CD4-positive, alpha-beta T cell (primary cell): ENCODE data around the gene NEK9. TPM values are rescaled to one million over a fixed set of nuclear protein-coding genes. Genes with fewer than 3 reads are reported as not detected.

Experiments used
- ATAC-seq: fragments of 200-7000 bp; cut with Tn5 transposase; one replicate; pipeline ENCODE4 v1.10.0; 2022; ENCODE audit warnings: mild to moderate bottlenecking; ENCODE audit not compliant: poor library complexity
- CTCF ChIA-PET: fragments of 350-600 bp; sonication (Branson Sonifier 250); formaldehyde crosslinking; loops from one replicate; lab custom pipeline; 2021; ENCODE audit warnings: antibody characterized with exemption, inconsistent platforms; lab: Charles Lee
- POLR2A ChIA-PET: fragments of 350-600 bp; sonication (Branson Sonifier 250); formaldehyde crosslinking; loops from one replicate; lab custom pipeline; 2021; ENCODE audit warnings: antibody characterized with exemption, inconsistent platforms; lab: Charles Lee
- DNase-seq, 14 experiments: peaks; one replicate each; pipeline ENCODE4 v3.0.0-alpha.2; 2013 to 2020; ENCODE audit warnings: mixed read lengths in 2 of 14
- H3K27ac ChIP-seq, 2 donors: one replicate each; pipeline versions ENCODE4 v1.5.1 to v1.7.0; 2013; ENCODE audit warnings: low read length in 2 of 2, low read depth in 1 of 2, mild to moderate bottlenecking in 1 of 2
- H3K27me3 ChIP-seq, 2 experiments: 1 replicate in 1 of 2; 2 replicates in 1 of 2; pipeline versions ENCODE4 v1.6.1 to v1.7.0; 2013; ENCODE audit warnings: low read length in 2 of 2, control low read depth in 1 of 2, mild to moderate bottlenecking in 1 of 2, moderate library complexity in 1 of 2; ENCODE audit not compliant: insufficient read depth in 2 of 2, control insufficient read depth in 1 of 2
- H3K36me3 ChIP-seq: one replicate; pipeline ENCODE4 v1.6.1; 2013; ENCODE audit warnings: low read length, control low read depth; ENCODE audit not compliant: insufficient read depth
- H3K4me1 ChIP-seq: one replicate; pipeline ENCODE4 v1.6.1; 2013; ENCODE audit warnings: low read length, control low read depth; ENCODE audit not compliant: insufficient read depth
- H3K4me3 ChIP-seq: one replicate; pipeline ENCODE4 v1.5.1; 2013; ENCODE audit warnings: mild to moderate bottlenecking, low read length, moderate library complexity
- H3K9me3 ChIP-seq, 2 experiments: 1 replicate in 1 of 2; 2 replicates in 1 of 2; pipeline versions ENCODE4 v1.6.1 to v1.7.0; 2013; ENCODE audit warnings: low read length in 2 of 2, mild to moderate bottlenecking in 2 of 2, control low read depth in 1 of 2, moderate library complexity in 1 of 2; ENCODE audit not compliant: control insufficient read depth in 1 of 2, insufficient read depth in 1 of 2
- H3K27ac Mint-ChIP-seq: one replicate; pipeline ENCODE4 v1.8.0; 2020; ENCODE audit warnings: mixed read lengths
- H3K27me3 Mint-ChIP-seq: one replicate; pipeline ENCODE4 v1.8.0; 2021; ENCODE audit warnings: mixed read lengths
- H3K36me3 Mint-ChIP-seq: one replicate; pipeline ENCODE4 v1.8.0; 2021; ENCODE audit warnings: low read depth, mixed read lengths
- H3K4me1 Mint-ChIP-seq: one replicate; pipeline ENCODE4 v1.8.0; 2021; ENCODE audit warnings: low read depth, mixed read lengths
- H3K4me3 Mint-ChIP-seq: one replicate; pipeline ENCODE4 v1.8.0; 2020; ENCODE audit warnings: mild to moderate bottlenecking, mixed read lengths
- H3K9me3 Mint-ChIP-seq: one replicate; pipeline ENCODE4 v1.8.0; 2020; ENCODE audit warnings: mixed read lengths
- intact Hi-C, 2 experiments: fragments of 100-400 bp; cut with DNase I in 1 of 2; cut with micrococcal nuclease in 1 of 2; formaldehyde crosslinking; loops; one replicate each; pipeline versions ENCODE4 v1.15.1 to v1.9.0; 2023 to 2025; cut with DNase I, micrococcal nuclease
- total RNA-seq, 174 experiments: library from RNA in 2 of 174; stranded (reverse) in 2 of 174; gene quantifications; one replicate each; pipeline ENCODE4 v1.2.3 and lab custom pipeline; 2021 to 2026
- TF ChIP-seq, protein P1 (sequence below): fragments of 200-600 bp; IDR thresholded peaks from one replicate; pipeline ENCODE4 v1.8.0; 2022; ENCODE audit warnings: antibody characterized with exemption, mild to moderate bottlenecking

Gene NEK9
- total RNA-seq, 2 experiments from 2014 or later, result 53.5 to 54.1 TPM

GRCh38 chr14:75077794-75078193, 49.1 kb downstream of the NEK9 start:
- H3K36me3 ChIP-seq, result peaks cover 8% of the 10 kb centered on the region
- POLR2A ChIA-PET, result interaction anchor here (0.6 to 2.2 kb wide), 16 partner anchors 8 to 315 kb away, joined by 3 to 18 read pairs (median 4); partner anchors contain the start of genes ACYP1, MLH3, NEK9 and YLPM1
- CTCF ChIA-PET, result no interaction called here

GRCh38 chr14:75070383-75070782, 56.5 kb downstream of the NEK9 start:
- DNase-seq (no peak), ATAC-seq (no peak)
- Mint-ChIP-seq H3K27me3 (no peaks in the 10 kb centered on the region), H3K36me3 (no peaks in the 10 kb centered on the region), H3K27ac (peak overlapping the region; percentile 44), H3K4me3 (peak overlapping the region; percentile 77), H3K4me1 (peaks cover 14% of the 10 kb centered on the region), H3K9me3 (no peaks in the 10 kb centered on the region)
- Histone ChIP-seq H3K4me3 (no peak overlapping the region), H3K36me3 (no peaks in the 10 kb centered on the region), H3K9me3 (no peaks in the 10 kb centered on the region), H3K27ac (no peak overlapping the region), H3K27me3 (no peaks in the 10 kb centered on the region), H3K4me1 (peaks cover 18% of the 10 kb centered on the region)
- ChIA-PET POLR2A (interaction anchor here (1.6 to 2.0 kb wide), 2 partner anchors 10 to 19 kb away, joined by 5 to 13 read pairs; partner anchors contain the start of gene MLH3), CTCF (no interaction called here)
- TF ChIP-seq, protein P1, sequence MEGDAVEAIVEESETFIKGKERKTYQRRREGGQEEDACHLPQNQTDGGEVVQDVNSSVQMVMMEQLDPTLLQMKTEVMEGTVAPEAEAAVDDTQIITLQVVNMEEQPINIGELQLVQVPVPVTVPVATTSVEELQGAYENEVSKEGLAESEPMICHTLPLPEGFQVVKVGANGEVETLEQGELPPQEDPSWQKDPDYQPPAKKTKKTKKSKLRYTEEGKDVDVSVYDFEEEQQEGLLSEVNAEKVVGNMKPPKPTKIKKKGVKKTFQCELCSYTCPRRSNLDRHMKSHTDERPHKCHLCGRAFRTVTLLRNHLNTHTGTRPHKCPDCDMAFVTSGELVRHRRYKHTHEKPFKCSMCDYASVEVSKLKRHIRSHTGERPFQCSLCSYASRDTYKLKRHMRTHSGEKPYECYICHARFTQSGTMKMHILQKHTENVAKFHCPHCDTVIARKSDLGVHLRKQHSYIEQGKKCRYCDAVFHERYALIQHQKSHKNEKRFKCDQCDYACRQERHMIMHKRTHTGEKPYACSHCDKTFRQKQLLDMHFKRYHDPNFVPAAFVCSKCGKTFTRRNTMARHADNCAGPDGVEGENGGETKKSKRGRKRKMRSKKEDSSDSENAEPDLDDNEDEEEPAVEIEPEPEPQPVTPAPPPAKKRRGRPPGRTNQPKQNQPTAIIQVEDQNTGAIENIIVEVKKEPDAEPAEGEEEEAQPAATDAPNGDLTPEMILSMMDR, result no peak
- intact Hi-C loops, result no loop called here

More at GRCh38 chr14:75077794-75078193, 49.1 kb downstream of the NEK9 start:
- Histone ChIP-seq H3K27me3 (no peaks in the 10 kb centered on the region), H3K9me3 (no peaks in the 10 kb centered on the region), H3K4me3 (no peak overlapping the region), H3K4me1 (no peaks in the 10 kb centered on the region), H3K27ac (no peak overlapping the region)
- H3K4me3 Mint-ChIP-seq, result peak overlapping the region; percentile 68
- DNase-seq, result peak in 1 of 14 experiments; percentile 18
- peaks cover 22% of the 10 kb centered on the region for H3K36me3 Mint-ChIP-seq
- H3K27ac Mint-ChIP-seq, result peak overlapping the region; percentile 90
- H3K27me3 Mint-ChIP-seq, result no peaks in the 10 kb centered on the region
- H3K4me1 Mint-ChIP-seq, result peaks cover 31% of the 10 kb centered on the region
- intact Hi-C loops, result loop anchor here in 1 of 2 experiments (5.0 kb wide), 1 partner anchor 35 kb away; no protein-coding TSS in a partner anchor
- ATAC-seq, result peak; percentile 95
- TF ChIP-seq, protein P1, result no peak
- H3K9me3 Mint-ChIP-seq, result no peaks in the 10 kb centered on the region

- H3K4me3 Mint-ChIP-seq, result peak overlapping the region; percentile 77
- H3K9me3 Mint-ChIP-seq, result no peaks in the 10 kb centered on the region
- ChIA-PET POLR2A (interaction anchor here (0.9 to 2.0 kb wide), 5 partner anchors 8 to 178 kb away, joined by 3 to 15 read pairs (median 5); partner anchors contain the start of gene MLH3), CTCF (no interaction called here)
- intact Hi-C loops, result loop anchor here in 1 of 2 experiments (10.0 kb wide), 1 partner anchor 65 kb away; the partner anchor contains the start of gene EIF2B2
- Histone ChIP-seq H3K36me3 (no peaks in the 10 kb centered on the region), H3K4me3 (peak overlapping the region; percentile 72), H3K27ac (no peak overlapping the region), H3K9me3 (no peaks in the 10 kb centered on the region), H3K4me1 (peaks cover 18% of the 10 kb centered on the region), H3K27me3 (no peaks in the 10 kb centered on the region)
- DNase-seq (no peak), ATAC-seq (no peak)
- H3K27me3 Mint-ChIP-seq, result no peaks in the 10 kb centered on the region
- TF ChIP-seq, protein P1, result no peak
- H3K36me3 Mint-ChIP-seq, result no peaks in the 10 kb centered on the region
- H3K4me1 Mint-ChIP-seq, result peaks cover 13% of the 10 kb centered on the region
- peak overlapping the region; percentile 44 for H3K27ac Mint-ChIP-seq
Observed at GRCh38 chr14:75069811-75070145, 57.1 kb downstream of the NEK9 start.
